Bronchial epithelial cell (primary cell): Measurements from ENCODE around the gene CDCA8. TPM values are rescaled to one million over a fixed set of nuclear protein-coding genes. Genes with fewer than 3 reads are reported as not detected.

Experiments used
- DNase-seq: peaks from one replicate; pipeline ENCODE4 v3.0.0-alpha.2; 2010; ENCODE audit warnings: low read depth
- FAIRE-seq: peaks from 2 replicates; lab custom pipeline; 2011; peaks lifted over from hg19 to GRCh38; lab: Jason Lieb, UNC
- H3K27me3 ChIP-seq: 2 replicates; pipeline ENCODE4 v1.5.1; 2011; ENCODE audit warnings: low read length; ENCODE audit not compliant: control insufficient read depth, insufficient read depth
- H3K36me3 ChIP-seq: 2 replicates; pipeline ENCODE4 v1.5.1; 2011; ENCODE audit warnings: low read length; ENCODE audit not compliant: control insufficient read depth, insufficient read depth
- H3K4me3 ChIP-seq: 2 replicates; pipeline ENCODE4 v1.5.1; 2011; ENCODE audit warnings: mild to moderate bottlenecking, low read depth, low read length, control low read depth
- total RNA-seq: library from RNA; depleted of rRNA; stranded (reverse); fragments of >200 nt; gene quantifications from 2 replicates; pipeline ENCODE4 v1.2.1, GENCODE V29; 2014
- TF ChIP-seq, protein P1 (sequence below): IDR thresholded peaks from 2 replicates; pipeline ENCODE4 v1.5.1; 2011; ENCODE audit warnings: mild to moderate bottlenecking, moderate library complexity, low read length, control low read depth, inconsistent platforms; ENCODE audit not compliant: insufficient read depth, severe bottlenecking

Gene CDCA8
- total RNA-seq, 1 donor from 2014 or later = 0.26 TPM

GRCh38 chr1:37663426-37664000 lies 28.8 kb upstream of the CDCA8 start:
- H3K4me3 ChIP-seq = no peak overlapping the region
- TF ChIP-seq, protein P1, sequence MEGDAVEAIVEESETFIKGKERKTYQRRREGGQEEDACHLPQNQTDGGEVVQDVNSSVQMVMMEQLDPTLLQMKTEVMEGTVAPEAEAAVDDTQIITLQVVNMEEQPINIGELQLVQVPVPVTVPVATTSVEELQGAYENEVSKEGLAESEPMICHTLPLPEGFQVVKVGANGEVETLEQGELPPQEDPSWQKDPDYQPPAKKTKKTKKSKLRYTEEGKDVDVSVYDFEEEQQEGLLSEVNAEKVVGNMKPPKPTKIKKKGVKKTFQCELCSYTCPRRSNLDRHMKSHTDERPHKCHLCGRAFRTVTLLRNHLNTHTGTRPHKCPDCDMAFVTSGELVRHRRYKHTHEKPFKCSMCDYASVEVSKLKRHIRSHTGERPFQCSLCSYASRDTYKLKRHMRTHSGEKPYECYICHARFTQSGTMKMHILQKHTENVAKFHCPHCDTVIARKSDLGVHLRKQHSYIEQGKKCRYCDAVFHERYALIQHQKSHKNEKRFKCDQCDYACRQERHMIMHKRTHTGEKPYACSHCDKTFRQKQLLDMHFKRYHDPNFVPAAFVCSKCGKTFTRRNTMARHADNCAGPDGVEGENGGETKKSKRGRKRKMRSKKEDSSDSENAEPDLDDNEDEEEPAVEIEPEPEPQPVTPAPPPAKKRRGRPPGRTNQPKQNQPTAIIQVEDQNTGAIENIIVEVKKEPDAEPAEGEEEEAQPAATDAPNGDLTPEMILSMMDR = no peak
- no peaks in the 10 kb centered on the region for H3K36me3 ChIP-seq
- DNase-seq (no peak), FAIRE-seq (no peak)
- H3K27me3 ChIP-seq = no peaks in the 10 kb centered on the region

DNA sequence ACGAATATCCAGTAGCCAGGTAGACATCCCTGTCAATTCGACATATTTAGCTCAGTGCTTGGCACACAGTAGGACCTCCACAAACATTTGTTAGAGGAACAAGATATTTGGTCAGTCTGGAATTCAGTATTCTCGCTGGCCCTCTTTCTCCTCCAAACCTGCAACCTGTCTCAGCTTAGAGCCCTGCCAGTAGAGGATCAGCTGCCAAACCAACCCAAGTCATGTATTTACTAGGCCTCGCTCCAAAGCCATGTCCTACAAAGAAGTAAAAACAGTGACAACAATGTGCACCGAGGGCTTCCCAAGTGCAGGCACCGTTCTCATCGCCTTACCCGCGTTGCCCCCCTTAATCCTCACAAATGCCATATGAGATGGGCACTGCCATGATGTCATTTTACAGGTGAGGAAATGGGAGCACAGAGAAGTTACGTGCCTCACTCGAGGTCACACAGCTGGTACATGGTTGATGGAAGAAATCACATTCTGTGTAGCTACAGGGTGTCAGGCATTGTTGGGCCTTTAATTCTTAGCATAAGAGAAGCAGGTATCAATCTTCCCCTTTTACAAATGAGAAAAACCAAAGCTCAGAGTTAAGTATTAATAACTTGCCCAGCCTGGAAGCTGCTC lies 26.0 kb upstream of the CDCA8 start:
- DNase-seq (no peak), FAIRE-seq (no peak)
- Histone ChIP-seq H3K36me3 (no peaks in the 10 kb centered on the region), H3K4me3 (no peak overlapping the region), H3K27me3 (peaks cover 2% of the 10 kb centered on the region)
- TF ChIP-seq, protein P1 = no peak

DNA sequence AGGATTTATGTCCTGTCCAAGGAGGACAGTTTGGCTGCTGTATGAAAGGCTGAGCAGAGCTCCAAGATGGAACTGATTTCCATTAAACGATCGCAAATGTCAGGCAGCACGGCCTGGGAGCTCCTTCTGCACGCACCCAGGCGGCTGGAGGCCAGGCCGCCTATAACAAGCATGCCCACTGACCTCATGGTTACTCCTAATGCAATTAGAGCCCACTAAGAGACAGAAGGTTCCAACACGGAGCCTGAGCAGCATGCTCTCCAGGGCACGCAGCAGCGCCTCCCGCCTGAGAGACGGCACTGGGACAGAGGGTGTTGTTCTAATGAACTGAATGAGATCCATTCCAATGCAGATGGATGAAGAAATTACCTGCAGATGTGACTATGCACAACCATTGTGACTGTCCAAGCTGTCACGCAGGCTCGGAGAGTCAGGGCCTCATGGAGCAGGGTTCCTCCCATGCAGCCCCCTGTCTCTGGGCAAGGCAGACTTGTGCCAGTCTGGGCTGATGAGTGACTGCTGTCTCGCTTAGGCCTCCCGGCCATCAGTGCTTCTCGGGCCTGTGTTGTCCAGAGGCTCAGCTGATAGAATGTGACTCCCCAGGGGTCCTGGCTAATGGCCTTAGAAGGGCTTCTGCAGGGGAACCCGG lies 25.2 kb upstream of the CDCA8 start:
- no peaks in the 10 kb centered on the region for H3K36me3 ChIP-seq
- FAIRE-seq = no peak
- peaks cover 2% of the 10 kb centered on the region for H3K27me3 ChIP-seq
- no peak overlapping the region for H3K4me3 ChIP-seq
- no peak for DNase-seq
- TF ChIP-seq, protein P1 = no peak

DNA sequence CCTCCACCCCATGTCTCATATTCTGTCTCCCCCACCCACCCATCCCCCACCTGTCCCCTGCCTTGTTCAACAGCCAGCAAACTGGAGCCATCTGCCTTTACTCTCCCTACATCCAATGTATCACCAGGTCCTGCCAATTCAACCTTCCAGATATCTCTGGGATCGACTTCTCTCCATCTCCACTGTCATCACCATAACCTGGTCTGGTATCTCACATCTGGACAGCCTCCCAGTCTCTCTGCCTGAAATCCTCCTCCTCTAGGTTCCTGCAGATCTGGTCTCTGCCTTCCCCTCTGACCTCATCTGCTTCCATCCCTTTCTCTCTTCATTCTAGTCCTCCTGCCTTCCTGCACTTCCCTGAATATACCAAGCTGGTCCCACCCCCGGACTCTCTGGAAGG lies 22.2 kb upstream of the CDCA8 start:
- Histone ChIP-seq H3K27me3 (peaks cover 2% of the 10 kb centered on the region), H3K4me3 (no peak overlapping the region), H3K36me3 (no peaks in the 10 kb centered on the region)
- no peak for FAIRE-seq
- no peak for DNase-seq
- TF ChIP-seq, protein P1 = no peak

GRCh38 chr1:37671261-37671660 lies 21.1 kb upstream of the CDCA8 start:
- no peaks in the 10 kb centered on the region for H3K36me3 ChIP-seq
- H3K4me3 ChIP-seq = no peak overlapping the region
- no peak for DNase-seq
- no peak for FAIRE-seq
- TF ChIP-seq, protein P1 = no peak
- H3K27me3 ChIP-seq = peaks cover 2% of the 10 kb centered on the region
